K562 (cell line): Measurements from ENCODE around the gene SEC22C. TPM values are rescaled to one million over a fixed set of nuclear protein-coding genes. Genes with fewer than 3 reads are reported as not detected.

ENCODE experiments used
- ARID3A ChIP-seq: IDR thresholded peaks from 2 replicates; pipeline ENCODE4 v1.6.1; 2012; ENCODE audit warnings: low read depth, low read length, improper control_type of control experiment, borderline replicate concordance
- ATF2 ChIP-seq: sonication (generic); formaldehyde crosslinking; IDR thresholded peaks from 2 replicates; pipeline ENCODE4 v1.8.1; 2022; ENCODE audit warnings: missing genetic modification reagents
- HDAC6 ChIP-seq: IDR thresholded peaks from 2 replicates; pipeline ENCODE4 v1.6.1; 2012; ENCODE audit warnings: low read depth, mild to moderate bottlenecking, control low read depth, inconsistent platforms, low read length, moderate library complexity
- JUNB ChIP-seq: fragments of 450-650 bp; formaldehyde crosslinking; conservative IDR thresholded peaks from 2 replicates; pipeline ENCODE4 v1.4.0; 2020; ENCODE audit warnings: mild to moderate bottlenecking
- MTF1 ChIP-seq: fragments of 250-450 bp; sonication (Bioruptor Pico); IDR thresholded peaks from 2 replicates; pipeline ENCODE4 v1.9.0; 2021; ENCODE audit warnings: moderate library complexity, mild to moderate bottlenecking, inconsistent platforms, borderline replicate concordance
- NELFE ChIP-seq: IDR thresholded peaks from 2 replicates; pipeline ENCODE4 v1.6.1; 2011; ENCODE audit warnings: mild to moderate bottlenecking; ENCODE audit not compliant: insufficient read depth, insufficient read length
- PHF20 ChIP-seq: fragments of 450-650 bp; IDR thresholded peaks from 2 replicates; pipeline ENCODE4 v1.6.1; 2018; ENCODE audit not compliant: partially characterized antibody
- POLR2AphosphoS5 ChIP-seq: IDR thresholded peaks from 2 replicates; pipeline ENCODE4 v1.6.1; 2011; ENCODE audit warnings: mild to moderate bottlenecking, low read depth, low read length, moderate library complexity; ENCODE audit not compliant: control insufficient read depth, insufficient read depth
- SIN3B ChIP-seq: fragments of 450-650 bp; IDR thresholded peaks from 2 replicates; pipeline ENCODE4 v1.6.1; 2017; ENCODE audit warnings: low read depth, mild to moderate bottlenecking, moderate library complexity
- UBTF ChIP-seq, 2 experiments: IDR thresholded peaks; 2 replicates each; pipeline ENCODE4 v1.6.1; 2012; ENCODE audit warnings: improper control_type of control experiment in 2 of 2, low read depth in 2 of 2, low read length in 2 of 2, borderline replicate concordance in 1 of 2
- ZFP36 ChIP-seq: fragments of 150-350 bp; IDR thresholded peaks from 2 replicates; pipeline ENCODE4 v1.6.1; 2018; ENCODE audit warnings: low read length, low read depth; ENCODE audit not compliant: partially characterized antibody
- polyA plus RNA-seq, 8 experiments: library from polyadenylated mRNA; depleted of rRNA in 4 of 8; stranded (reverse) in 5 of 8; unstranded in 3 of 8; fragments of >200 nt; fragmentation: Nextera tagmentation in 2 of 8; fragmentation: Illumina TruSeq in 1 of 8; extraction: Ambion mirVana in 2 of 8; extraction: Trizol in 1 of 8; gene quantifications; 2 replicates each; pipeline versions ENCODE4 v1.2.1 to v1.2.3, GENCODE V29; 2011 to 2014; ENCODE audit warnings: inconsistent platforms in 1 of 8, missing spikeins in 1 of 8
- total RNA-seq, 7 experiments: library from RNA; depleted of rRNA in 6 of 7; stranded (reverse); fragments of >200 nt in 6 of 7; fragmentation: Illumina TruSeq in 2 of 7; extraction: Trizol in 2 of 7; gene quantifications; 2 replicates each; pipeline versions ENCODE4 v1.2.1 to v1.2.3, GENCODE V29; 2011 to 2021; ENCODE audit warnings: low replicate concordance in 1 of 7
- TF ChIP-seq, protein P1 (sequence below): fragments of 250-450 bp; sonication (Bioruptor Pico); IDR thresholded peaks from 2 replicates; pipeline ENCODE4 v1.5.0; 2020; ENCODE audit warnings: mild to moderate bottlenecking
- TF ChIP-seq, protein P2 (sequence below): fragments of 450-650 bp; IDR thresholded peaks from one replicate; pipeline ENCODE4 v1.6.1; 2018; ENCODE audit warnings: mild to moderate bottlenecking, moderate library complexity; ENCODE audit not compliant: partially characterized antibody
- TF ChIP-seq, protein P3 (sequence below): fragments of 200-400 bp; formaldehyde crosslinking; IDR thresholded peaks from 2 replicates; pipeline ENCODE4 v1.6.1; 2017; ENCODE audit warnings: mild to moderate bottlenecking, low read depth, low read length, moderate library complexity

SEC22C gene
- total and polyA plus RNA-seq, 9 of the 15 experiments (the other 6 are each of a cell fraction or from before 2014, with no cell fraction given) = 35.6 to 68.4 (median 50.7) TPM

- TF ChIP-seq NELFE = no peak
- TF ChIP-seq, protein P1, sequence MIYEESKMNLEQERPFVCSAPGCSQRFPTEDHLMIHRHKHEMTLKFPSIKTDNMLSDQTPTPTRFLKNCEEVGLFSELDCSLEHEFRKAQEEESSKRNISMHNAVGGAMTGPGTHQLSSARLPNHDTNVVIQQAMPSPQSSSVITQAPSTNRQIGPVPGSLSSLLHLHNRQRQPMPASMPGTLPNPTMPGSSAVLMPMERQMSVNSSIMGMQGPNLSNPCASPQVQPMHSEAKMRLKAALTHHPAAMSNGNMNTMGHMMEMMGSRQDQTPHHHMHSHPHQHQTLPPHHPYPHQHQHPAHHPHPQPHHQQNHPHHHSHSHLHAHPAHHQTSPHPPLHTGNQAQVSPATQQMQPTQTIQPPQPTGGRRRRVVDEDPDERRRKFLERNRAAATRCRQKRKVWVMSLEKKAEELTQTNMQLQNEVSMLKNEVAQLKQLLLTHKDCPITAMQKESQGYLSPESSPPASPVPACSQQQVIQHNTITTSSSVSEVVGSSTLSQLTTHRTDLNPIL (CRISPR knock-in tag) = no peak
- peak; percentile 65 for TF ChIP-seq ZFP36
- TF ChIP-seq, protein P2, sequence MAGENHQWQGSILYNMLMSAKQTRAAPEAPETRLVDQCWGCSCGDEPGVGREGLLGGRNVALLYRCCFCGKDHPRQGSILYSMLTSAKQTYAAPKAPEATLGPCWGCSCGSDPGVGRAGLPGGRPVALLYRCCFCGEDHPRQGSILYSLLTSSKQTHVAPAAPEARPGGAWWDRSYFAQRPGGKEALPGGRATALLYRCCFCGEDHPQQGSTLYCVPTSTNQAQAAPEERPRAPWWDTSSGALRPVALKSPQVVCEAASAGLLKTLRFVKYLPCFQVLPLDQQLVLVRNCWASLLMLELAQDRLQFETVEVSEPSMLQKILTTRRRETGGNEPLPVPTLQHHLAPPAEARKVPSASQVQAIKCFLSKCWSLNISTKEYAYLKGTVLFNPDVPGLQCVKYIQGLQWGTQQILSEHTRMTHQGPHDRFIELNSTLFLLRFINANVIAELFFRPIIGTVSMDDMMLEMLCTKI = no peak
- peak; percentile 89 to 95; a peak in 3 of 4 replicates for TF ChIP-seq UBTF (IDR thresholded peaks at IDR 0.05; ENCODE audit: borderline replicate concordance in 1 of 2, low read depth in 2 of 2, low read length in 2 of 2)
- no peak for TF ChIP-seq HDAC6
- TF ChIP-seq ATF2 (CRISPR knock-in tag) = no peak
- peak; percentile 67 for TF ChIP-seq PHF20
- TF ChIP-seq ARID3A = no peak; the same call in 1 of the 2 replicates
- TF ChIP-seq JUNB = no peak
- TF ChIP-seq SIN3B = peak; percentile 48; the same call in 1 of the 2 replicates
- TF ChIP-seq, protein P3, sequence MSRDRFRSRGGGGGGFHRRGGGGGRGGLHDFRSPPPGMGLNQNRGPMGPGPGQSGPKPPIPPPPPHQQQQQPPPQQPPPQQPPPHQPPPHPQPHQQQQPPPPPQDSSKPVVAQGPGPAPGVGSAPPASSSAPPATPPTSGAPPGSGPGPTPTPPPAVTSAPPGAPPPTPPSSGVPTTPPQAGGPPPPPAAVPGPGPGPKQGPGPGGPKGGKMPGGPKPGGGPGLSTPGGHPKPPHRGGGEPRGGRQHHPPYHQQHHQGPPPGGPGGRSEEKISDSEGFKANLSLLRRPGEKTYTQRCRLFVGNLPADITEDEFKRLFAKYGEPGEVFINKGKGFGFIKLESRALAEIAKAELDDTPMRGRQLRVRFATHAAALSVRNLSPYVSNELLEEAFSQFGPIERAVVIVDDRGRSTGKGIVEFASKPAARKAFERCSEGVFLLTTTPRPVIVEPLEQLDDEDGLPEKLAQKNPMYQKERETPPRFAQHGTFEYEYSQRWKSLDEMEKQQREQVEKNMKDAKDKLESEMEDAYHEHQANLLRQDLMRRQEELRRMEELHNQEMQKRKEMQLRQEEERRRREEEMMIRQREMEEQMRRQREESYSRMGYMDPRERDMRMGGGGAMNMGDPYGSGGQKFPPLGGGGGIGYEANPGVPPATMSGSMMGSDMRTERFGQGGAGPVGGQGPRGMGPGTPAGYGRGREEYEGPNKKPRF = no peak
- no peak for TF ChIP-seq MTF1 (CRISPR knock-in tag)
- TF ChIP-seq POLR2AphosphoS5 = peak; percentile 78
Measured at GRCh38 chr3:42581709-42582473, at the start of gene SEC22C (continued).
